GM18520 (cell line): Measurements from ENCODE around the gene TAF5L.
A peak's percentile ranks its signal among the peaks of the same experiment; 100 is the strongest.
"Not testable (repeated sequence)": the region's sequence is repeated elsewhere in the genome, so short reads cannot be mapped to it uniquely, and the experiment has no call there.

Experiments
- ATAC-seq: cut with Tn5 transposase; IDR thresholded peaks from one replicate; pipeline ENCODE4 v1.9.1; 2021; ENCODE audit not compliant: unreplicated experiment

Gene TAF5L

DNA sequence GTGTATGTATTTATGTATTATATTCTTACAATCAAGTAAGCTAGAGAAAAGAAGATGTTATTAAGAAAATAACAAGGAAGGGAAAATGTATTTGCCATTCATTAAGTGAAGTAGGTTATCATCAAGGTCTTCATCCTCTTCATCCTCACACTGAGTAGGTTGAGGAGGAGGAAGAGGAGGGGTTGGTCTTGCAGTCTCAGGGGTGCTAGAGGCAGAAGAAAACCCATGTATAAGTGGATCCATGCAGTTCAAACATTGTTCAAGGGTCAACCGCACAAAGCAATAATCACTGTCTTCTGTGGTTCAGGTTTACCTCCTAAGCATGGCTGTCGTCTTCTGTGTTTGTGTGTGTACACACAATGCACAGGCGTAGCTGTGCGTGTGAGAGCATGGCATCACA is 17.0 kb upstream of the TAF5L start:
- no peak for ATAC-seq

DNA sequence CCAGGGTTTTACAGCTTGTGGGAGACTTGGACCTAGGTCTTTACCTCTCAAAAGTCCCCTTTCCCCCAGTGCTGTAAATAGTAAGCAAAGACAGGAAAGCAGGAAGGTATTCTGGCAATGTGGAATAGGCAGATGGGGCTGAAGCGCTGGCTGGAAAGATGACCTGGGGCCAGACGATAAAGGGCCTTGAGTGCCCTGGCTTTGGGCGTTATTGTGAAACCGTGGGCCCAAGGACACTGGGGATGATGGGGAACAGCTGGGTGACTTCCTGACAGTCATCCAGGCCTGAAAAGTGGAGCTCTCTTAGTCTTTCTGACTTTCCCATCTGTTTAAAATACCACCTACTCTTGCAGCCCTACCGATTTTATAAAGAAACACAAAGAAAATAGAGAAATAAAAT is 16.5 kb upstream of the TAF5L start:
- ATAC-seq, result no peak

- no peak for ATAC-seq
Observed at GRCh38 chr1:229641306-229641705, 15.4 kb upstream of the TAF5L start.

DNA sequence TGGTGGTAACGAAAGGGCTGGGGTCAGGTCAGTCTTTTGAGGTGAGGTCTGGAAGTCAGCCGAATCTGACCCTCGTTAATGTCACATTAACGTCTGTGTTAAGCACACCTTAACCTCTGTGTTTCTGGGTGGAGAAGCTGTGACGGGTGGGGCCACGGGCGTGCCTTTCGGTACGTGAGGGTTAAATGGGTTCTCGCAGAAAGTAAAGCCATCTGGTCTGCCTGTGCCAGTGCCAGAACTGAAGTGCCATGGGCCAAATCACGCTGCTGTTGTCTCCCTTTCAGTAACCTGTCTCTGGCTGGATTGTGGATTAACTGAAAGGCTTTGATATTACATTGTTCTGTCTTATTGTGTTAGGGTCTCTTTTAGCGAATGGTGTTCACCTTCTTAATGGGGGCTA is 14.5 kb upstream of the TAF5L start:
- no peak for ATAC-seq

GRCh38 chr1:229637746-229638145 is 11.8 kb upstream of the TAF5L start:
- ATAC-seq, result no peak

GRCh38 chr1:229636042-229636441 is 10.1 kb upstream of the TAF5L start:
- ATAC-seq, result no peak

DNA sequence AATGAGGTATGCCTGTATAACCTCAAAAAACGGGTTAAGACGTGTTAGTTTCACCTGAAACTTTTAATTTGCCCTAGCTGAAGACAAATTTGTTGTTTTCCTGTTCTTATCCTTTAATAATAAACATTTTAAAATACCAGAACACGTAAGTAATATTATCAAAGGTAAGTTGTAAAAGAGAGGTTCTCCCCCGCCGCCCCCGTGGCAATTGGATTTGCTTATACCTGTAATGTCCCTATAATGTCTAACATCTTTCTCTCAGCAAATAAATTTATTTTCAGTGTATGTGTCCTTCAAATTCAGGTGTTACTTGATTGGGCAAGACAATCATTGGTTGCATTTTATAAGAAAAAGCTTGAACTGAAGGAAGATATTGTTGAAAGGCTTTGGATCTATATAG is 6.0 kb upstream of the TAF5L start:
- no peak for ATAC-seq

DNA sequence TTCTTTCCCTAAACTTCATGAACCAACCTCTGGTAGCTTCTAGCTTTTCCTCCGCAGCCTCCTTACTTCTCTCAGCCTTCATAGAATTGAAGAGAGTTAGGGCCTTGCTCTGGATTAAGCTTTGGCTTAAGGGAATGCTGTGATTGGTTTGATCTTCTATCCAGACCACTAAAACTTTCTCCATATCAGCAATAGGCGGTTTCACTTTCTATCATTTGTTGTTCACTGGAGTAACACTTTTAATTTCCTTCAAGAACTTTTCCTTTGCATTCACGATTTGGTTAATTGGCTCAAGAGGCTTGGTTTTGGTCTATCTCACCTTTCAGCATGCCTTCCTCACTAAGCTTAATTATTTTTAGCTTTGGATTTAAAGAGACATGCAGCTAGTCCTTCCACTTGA is 5.2 kb upstream of the TAF5L start:
- no peak for ATAC-seq

DNA sequence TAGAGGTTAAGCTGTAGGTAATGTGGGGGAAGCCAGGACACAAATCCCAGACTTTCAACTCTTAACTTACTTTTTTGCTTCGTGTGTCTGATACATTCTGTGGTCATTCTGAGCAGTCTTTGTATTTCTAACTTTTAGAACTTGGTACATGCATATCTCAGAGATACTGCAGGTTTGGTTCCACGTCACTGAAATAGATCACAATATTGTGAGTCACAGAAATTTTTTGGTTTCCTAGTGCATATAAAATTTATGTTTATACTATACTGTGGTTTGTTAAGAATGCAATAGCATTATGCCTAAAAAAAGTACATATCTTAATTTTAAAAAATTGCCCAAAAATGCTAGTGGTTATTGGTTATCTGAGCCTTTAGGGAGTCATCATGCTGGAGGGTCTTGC is 3.3 kb upstream of the TAF5L start:
- no peak for ATAC-seq

- no peak for ATAC-seq
Observed at GRCh38 chr1:229627003-229627402, 1.1 kb upstream of the TAF5L start.

DNA sequence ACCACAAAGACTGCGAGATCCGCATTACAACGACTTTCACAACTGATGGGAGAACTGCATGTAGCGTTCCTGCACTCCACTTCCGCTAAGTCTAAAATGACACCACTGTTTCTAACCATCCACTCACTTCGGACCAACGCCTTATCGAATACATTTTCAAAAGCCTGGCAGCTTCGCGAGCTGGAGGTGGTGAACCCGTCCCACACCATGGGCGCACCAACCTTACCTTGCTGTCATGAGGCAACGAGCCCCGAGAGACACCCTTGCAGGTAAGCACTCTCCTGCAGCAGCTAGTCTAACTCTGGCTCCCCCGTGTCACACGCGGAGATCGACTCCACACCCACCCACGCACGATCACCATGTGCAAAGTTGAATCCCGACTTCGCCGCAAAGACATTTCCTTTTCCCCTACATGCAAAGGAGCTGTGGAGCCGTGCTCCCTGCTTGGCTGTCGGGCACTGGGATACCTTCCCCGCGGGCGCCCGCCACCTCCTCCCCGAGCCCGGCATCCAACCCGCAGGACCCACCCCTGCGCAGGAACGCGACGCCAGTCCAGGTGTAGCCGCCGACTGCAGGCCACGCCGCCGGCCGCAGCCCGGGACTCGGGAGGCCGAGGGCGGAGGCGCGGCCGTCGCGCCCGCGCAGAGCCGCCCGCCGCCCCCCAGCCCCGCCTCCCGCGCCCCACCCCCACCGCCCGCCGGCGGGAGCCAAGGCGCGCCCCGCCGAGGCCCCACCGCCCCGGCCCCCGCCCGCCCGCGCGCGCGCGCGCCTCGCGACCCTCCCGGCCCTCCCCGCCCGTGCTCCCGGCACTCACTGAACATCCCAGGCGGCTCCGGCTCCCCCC is 629 bp downstream of the TAF5L start:
- peak; percentile 15 for ATAC-seq

DNA sequence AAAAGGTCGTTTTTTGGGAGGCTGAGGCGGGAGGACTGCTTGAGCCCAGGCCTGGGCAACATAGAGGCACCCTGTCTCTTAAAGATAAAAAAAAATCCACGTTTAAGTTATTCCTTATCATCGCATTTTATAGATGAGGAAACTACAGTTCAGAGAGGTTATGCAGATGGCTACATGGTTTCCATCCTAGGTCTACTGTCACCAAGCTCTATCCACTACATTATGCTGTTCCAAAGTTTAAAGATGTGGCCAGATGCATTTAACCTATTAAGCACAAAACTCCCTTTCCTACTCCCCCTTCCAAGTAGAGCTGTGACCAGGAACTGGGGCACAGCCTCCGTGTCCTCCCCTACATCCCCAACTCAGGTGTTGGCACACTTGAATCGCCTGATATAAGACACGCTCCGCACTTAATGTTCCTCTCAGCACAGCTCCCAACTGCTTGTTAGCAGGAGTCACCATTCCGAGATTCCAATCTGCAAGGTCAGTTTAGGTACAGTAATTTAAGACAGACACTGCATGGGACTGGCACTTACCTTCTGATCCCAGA is 1.3 kb downstream of the TAF5L start:
- no peak for ATAC-seq

- no peak for ATAC-seq
Observed at GRCh38 chr1:229623838-229624237, 2.1 kb downstream of the TAF5L start.

- no peak for ATAC-seq
Observed at GRCh38 chr1:229623225-229623624, 2.7 kb downstream of the TAF5L start.

DNA sequence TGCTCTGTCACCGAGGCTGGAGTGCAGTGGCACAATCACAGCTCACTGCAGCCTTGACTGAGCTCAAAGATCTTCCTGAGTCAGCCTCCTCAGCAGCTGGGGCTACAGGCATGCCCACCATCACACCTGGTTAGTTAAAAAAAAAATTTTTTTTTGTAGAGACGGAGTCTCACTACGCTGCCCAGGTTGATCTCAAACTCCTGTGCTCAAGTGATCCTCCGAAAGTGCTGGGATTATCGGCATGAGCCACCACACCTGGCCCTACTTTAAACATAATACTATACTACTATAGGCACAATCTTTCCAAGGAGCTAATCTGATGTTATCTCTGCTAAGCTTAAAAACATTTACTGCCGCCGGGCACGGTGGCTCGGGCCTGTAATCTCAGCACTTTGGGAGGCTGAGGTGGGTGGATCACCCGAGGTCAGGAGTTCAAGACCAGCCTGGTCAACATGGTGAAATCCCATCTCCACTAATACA is 3.2 kb downstream of the TAF5L start:
- ATAC-seq, result not testable (repeated sequence)

DNA sequence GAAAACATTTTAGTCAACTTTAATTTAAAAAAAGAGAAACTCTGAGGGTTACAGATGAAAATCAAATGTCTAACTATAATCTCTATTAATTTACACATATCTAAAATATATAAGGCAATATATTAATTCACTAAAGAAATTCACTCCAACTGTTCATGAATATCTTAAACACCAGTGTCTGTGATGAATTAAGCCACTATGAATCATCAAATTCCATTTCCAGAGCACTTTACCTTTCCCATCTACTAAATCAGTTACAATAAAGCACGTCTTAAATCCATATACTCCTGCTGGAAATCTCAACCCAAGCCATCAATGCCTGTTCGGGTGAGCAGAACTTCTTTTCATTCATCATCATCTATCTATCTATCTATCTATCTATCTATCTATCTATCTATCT is 4.3 kb downstream of the TAF5L start:
- ATAC-seq, result no peak

DNA sequence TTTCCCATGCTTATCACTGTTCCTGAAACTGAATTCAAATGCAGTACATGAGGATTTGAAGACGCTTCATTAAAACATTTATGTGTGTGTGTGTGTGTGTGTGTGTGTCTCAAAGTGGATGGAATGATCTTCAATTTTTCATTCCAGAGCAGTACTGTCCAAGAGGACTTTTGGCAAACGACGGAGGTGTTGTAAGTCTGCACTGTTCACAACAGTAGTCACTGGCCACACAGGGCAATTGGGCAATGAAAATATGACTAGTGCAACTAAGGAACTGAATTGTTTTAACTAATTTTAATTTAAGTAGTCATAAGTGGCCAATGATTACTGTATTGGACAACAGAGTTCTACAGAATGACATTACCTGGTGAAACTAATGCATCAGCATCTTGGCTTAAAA is 5.0 kb downstream of the TAF5L start:
- ATAC-seq, result no peak

- ATAC-seq, result no peak
Observed at GRCh38 chr1:229619614-229620013, 6.3 kb downstream of the TAF5L start.

DNA sequence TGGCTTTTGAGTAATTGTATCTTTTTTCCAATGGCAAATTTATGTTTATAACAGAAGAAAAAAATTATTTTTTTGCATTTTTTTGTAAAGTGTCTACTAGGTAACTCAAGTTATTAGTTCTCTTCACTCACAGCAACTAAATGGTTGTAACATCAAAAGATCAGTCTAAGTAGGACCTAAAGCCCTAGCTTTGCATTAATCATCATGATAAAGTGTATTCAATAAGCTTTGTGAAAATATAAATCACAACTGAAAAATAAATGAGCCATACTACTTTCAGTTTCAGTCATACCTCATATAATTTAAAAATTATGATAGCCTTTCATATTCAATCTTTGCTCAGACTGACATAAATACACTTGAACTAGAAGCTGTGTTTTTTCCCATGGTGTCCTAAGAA is 6.9 kb downstream of the TAF5L start:
- ATAC-seq, result no peak

- ATAC-seq, result no peak
Observed at GRCh38 chr1:229617351-229618100, 8.4 kb downstream of the TAF5L start.

- no peak for ATAC-seq
Observed at GRCh38 chr1:229614701-229615100, 11.2 kb downstream of the TAF5L start.

DNA sequence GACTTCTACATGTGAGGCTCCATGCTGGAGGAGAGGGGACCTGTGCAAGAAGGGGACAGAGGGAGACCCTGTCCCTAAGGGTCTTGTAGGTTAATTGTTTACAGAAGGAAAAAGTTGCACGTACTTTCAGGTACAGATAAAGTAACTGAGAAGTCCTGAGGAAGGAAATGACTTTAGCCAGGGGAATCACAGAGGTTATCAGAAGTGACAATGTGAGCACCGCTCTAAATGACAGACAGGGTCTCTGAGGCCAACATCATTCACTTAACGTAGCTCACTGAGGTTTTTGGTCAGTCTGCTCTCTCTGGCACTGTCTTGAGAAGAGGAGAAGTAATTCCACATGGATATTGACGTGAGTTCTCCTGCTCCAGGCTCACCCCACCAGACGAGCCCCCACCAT is 12.0 kb downstream of the TAF5L start:
- ATAC-seq, result no peak
